HG03575 (cell line): ENCODE data around the gene SLC28A3.

Experiments used
- ATAC-seq: cut with Tn5 transposase; IDR thresholded peaks from one replicate; pipeline ENCODE4 v1.9.1; 2021; ENCODE audit not compliant: unreplicated experiment, insufficient number of reproducible peaks, low FRiP score; ENCODE audit errors: extremely low read depth

Gene SLC28A3

DNA sequence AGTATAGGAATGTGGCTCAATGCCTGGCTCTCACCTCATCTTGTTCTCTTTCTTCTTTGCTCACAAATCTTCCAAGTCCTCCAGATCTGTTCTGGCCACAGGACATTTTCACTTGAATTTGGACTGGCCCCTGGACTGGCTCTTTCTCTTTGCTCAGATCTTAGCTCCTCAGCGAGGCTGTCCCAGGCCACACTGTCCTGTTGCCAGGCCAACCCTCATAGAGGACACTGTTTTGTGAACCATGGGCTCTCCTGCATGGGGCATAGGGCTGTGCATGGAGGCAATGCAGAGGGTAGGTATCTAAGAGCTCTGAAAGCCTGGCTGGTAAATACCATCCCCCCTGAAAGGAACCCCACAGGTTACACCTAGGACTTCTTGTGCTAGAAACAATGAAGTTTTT, 13.5 kb upstream of the SLC28A3 start:
- no peak for ATAC-seq

DNA sequence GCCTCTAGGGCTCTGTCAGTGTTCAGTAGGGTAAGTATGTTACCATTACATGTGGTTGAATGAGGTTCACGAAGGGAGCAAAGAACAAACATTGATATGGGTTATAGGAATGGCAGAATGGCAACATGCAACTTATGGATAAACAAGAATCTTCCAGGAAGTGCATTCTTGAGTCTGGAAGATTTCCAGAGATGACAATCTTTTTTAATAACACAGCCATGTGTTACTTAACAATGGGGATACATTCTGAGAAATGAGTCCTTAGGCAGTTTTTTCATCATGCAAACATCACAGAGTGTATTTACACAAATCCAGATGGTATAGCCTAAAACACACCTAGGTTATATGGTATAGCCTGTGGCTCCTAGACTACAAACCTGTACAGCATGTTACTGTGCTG, 9.1 kb upstream of the SLC28A3 start:
- ATAC-seq, result no peak

DNA sequence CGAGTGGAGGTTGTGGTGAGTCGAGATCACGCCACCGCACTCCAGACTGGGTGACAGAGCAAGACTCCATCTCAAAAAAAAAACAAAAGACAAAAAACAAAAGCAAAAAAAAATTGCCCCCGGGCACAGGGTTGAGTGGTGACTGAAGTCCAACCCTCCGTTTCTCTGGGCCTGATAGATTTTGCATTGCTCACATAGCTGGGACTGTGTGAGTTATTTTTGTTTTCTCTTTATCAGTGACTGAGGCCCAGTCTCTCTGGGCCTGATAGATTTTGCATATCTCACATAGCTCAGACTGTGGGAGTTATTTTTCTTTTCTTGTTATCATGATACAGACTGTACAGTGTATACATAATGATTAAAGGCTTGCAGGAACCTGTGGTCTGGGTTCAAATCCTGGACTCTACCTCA, 2.6 kb upstream of the SLC28A3 start:
- no peak for ATAC-seq

- ATAC-seq, result no peak
Observed at GRCh38 chr9:84339962-84340361, 596 bp downstream of the SLC28A3 start.

DNA sequence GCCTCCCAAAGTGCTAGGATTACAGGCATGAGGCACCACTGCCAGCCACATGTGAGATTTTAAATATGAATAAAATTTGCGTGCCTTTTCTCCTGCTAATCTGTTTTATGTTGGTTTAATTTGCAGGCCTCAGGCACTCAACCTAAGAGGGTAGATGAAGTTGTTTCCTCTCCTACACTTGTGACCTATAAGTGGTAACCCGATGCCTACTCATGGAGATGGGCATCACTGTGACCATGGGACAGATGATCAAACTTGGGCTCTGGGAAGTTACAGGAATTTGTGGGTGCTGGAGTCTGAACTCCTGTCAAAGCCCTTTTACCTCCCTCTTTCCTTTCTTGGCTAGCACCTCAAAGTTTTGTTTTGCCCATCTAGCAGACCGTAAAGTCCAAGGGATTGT, 1.1 kb downstream of the SLC28A3 start:
- ATAC-seq, result no peak

GRCh38 chr9:84338792-84339191, 1.8 kb downstream of the SLC28A3 start:
- no peak for ATAC-seq

GRCh38 chr9:84337252-84337651, 3.3 kb downstream of the SLC28A3 start:
- no peak for ATAC-seq

- no peak for ATAC-seq
Observed at GRCh38 chr9:84331119-84331809, 9.3 kb downstream of the SLC28A3 start.

- no peak for ATAC-seq
Observed at GRCh38 chr9:84330246-84330645, 10.3 kb downstream of the SLC28A3 start.

DNA sequence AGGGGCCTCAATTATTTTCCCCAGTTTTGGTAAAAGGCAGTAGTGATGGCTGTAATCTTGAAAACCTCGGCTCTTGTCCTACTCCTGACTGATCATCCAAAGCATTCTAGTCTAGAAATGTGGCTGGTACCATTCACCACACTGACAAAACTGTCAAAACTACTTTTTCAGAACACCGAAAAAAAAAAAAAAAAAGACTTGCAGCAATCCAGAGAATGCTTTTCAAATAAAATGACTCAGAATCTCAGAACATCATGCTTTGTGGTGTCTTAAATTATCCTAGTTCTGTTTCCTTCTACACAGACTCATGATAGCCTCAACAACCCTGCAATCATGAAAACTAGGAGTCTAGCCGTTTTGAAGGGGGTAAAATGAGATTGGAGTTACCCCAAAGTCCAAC, 13.4 kb downstream of the SLC28A3 start:
- ATAC-seq, result no peak

- ATAC-seq, result no peak
Observed at GRCh38 chr9:84325347-84325973, 15.1 kb downstream of the SLC28A3 start.

- no peak for ATAC-seq
Observed at GRCh38 chr9:84324811-84325210, 15.7 kb downstream of the SLC28A3 start.

DNA sequence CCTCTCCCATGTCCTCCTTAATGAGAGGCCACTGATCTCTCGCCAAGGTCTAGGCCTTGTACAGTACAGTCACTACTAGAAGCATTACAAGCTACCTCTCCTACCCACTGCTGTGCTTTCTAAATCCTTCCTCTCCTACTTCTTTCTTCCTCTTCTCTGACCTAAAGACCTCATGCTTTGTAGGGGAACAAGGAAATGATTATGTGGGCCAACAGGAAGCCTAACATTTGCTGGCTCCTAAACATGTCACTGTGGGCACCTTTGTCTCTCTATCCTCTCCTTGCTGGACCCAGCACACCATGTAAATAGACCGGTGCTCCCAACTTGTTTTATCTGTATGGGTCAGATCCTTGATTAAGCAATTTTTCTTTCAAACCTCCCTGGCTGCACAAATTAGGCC, 16.7 kb downstream of the SLC28A3 start:
- ATAC-seq, result no peak

- ATAC-seq, result no peak
Observed at GRCh38 chr9:84322828-84323227, 17.7 kb downstream of the SLC28A3 start.

- no peak for ATAC-seq
Observed at GRCh38 chr9:84320231-84320630, 20.3 kb downstream of the SLC28A3 start.

DNA sequence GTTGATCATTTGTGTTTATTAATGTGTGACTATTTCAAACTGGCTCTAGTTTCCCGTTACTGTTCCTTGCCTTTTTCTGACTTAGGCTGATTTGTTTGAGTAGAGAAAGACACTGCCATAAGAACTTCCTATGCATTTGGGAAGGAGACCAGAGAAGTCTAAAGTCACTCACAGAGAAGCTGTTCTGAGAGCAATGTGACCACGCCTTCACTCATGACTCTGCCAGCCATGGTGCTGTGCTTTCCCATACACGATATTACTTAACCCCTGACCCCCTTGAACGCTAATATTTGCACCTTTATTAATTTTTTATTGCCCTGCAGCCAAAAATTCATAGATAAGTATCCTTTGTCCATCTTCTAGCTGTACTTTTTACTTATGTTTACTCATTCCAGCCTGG, 20.9 kb downstream of the SLC28A3 start:
- ATAC-seq, result no peak

GRCh38 chr9:84318981-84319380, 21.6 kb downstream of the SLC28A3 start:
- no peak for ATAC-seq

DNA sequence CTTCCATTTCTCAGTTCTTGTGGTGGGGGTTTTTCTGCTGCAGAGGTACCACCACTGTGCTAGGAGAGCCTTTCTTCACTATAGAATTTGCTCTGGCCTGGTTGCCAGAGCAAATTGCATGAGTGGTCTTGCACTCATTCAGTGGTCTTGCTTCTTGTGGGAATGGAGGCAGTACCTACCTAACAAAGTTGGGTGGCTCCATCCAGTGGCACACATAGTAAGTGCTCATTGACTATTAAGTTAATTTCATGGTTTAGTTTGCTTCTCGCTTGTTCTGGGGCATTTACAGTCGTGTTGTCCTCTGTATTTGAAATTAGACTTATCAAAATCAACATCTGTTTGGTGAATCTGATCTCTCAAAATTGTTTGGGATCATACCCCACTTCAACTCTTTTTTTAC, 23.0 kb downstream of the SLC28A3 start:
- ATAC-seq, result no peak

- ATAC-seq, result no peak
Observed at GRCh38 chr9:84315278-84315877, 25.2 kb downstream of the SLC28A3 start.

DNA sequence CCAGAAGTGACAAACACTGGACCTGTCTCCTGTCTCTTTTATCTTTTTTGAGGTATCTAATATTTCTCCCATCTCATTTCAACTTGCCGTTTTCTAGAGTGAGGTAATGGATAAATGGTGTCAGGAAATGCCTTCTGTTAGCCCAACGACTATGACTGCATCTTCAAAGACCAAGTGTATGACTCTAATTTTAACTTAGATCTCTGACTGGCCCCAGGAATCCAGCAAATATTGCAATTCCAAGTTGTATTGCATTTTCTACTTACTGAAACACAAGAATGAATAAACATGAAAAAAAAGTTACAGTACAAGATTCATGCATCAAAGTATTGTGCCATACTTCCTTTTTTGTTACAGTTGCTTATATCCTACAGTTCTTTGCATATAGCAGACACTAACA, 26.3 kb downstream of the SLC28A3 start:
- no peak for ATAC-seq

DNA sequence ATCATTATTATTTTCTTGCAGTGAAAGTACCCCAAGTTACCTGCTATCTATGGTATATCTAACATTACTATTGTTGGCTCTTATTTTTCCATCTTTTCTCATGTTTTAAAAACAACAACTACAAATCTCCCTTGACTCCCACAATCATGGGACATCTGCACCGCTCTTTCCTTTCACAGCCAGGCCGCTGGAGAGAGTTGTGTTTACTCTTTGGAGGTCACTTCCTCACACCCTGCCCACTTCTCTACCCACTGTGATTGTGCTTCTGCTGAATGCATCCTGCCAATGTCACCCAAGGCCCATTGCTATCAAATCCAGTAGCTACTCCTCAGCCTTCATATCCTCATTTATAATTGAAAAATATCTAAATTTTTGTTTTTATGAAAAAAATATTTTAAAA, 29.7 kb downstream of the SLC28A3 start:
- no peak for ATAC-seq
